Lower leg skin (tissue), 3 donors: ENCODE measurements around the gene SPAG17.

Source experiments
- CTCF ChIP-seq, 3 donors: fragments of 450-650 bp; IDR thresholded peaks; one replicate each; pipeline ENCODE4 v1.5.1; 2016; ENCODE audit warnings: antibody characterized with exemption in 3 of 3, mild to moderate bottlenecking in 3 of 3, moderate library complexity in 2 of 3
- POLR2A ChIP-seq, 2 donors: fragments of 450-650 bp; IDR thresholded peaks; one replicate each; pipeline ENCODE4 v1.6.1; 2016 to 2017; ENCODE audit warnings: antibody characterized with exemption in 2 of 2, mild to moderate bottlenecking in 1 of 2, moderate library complexity in 1 of 2

- TF ChIP-seq CTCF (IDR thresholded peaks at IDR 0.05) (no peak), POLR2A (IDR thresholded peaks at IDR 0.05) (no peak)
Observed at GRCh38 chr1:118004312-118004711, 180.7 kb downstream of the SPAG17 start.
